ENCODE measurements around the gene ELP5.
"Not testable (repeated sequence)": the region's sequence is repeated elsewhere in the genome, so short reads cannot be mapped to it uniquely, and the experiment has no call there.

ELP5 gene

DNA sequence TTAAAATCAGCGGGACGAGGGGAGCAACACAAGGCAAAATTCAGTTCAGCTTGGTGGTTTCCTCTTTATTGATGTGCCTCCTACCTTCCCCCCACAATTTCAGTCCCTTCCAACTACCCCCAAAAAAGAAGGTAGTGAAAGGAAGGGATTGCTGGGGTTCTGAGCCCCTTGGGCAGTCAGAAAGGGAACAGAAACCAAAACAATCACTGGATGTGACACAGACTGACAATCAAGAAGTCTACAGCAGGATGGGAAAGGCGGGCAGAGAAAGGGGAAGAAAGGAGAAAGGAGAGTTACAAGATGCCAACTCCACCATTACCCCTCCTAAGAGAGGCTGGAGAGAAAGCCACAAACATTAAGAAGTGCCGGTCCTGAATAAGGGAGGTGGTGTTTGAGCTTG lies 11.6 kb upstream of the ELP5 start:
- TF ChIP-seq GABPA (IDR thresholded peaks at IDR 0.05; ENCODE audit: low read depth) = no peak
- TF ChIP-seq, protein P1, sequence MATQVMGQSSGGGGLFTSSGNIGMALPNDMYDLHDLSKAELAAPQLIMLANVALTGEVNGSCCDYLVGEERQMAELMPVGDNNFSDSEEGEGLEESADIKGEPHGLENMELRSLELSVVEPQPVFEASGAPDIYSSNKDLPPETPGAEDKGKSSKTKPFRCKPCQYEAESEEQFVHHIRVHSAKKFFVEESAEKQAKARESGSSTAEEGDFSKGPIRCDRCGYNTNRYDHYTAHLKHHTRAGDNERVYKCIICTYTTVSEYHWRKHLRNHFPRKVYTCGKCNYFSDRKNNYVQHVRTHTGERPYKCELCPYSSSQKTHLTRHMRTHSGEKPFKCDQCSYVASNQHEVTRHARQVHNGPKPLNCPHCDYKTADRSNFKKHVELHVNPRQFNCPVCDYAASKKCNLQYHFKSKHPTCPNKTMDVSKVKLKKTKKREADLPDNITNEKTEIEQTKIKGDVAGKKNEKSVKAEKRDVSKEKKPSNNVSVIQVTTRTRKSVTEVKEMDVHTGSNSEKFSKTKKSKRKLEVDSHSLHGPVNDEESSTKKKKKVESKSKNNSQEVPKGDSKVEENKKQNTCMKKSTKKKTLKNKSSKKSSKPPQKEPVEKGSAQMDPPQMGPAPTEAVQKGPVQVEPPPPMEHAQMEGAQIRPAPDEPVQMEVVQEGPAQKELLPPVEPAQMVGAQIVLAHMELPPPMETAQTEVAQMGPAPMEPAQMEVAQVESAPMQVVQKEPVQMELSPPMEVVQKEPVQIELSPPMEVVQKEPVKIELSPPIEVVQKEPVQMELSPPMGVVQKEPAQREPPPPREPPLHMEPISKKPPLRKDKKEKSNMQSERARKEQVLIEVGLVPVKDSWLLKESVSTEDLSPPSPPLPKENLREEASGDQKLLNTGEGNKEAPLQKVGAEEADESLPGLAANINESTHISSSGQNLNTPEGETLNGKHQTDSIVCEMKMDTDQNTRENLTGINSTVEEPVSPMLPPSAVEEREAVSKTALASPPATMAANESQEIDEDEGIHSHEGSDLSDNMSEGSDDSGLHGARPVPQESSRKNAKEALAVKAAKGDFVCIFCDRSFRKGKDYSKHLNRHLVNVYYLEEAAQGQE (IDR thresholded peaks at IDR 0.05; ENCODE audit: insufficient replicate concordance, low read depth) = no peak
- TF ChIP-seq SPI1 (IDR thresholded peaks at IDR 0.05; ENCODE audit: borderline replicate concordance, low read depth) = no peak
- TF ChIP-seq POLR2AphosphoS5 (IDR thresholded peaks at IDR 0.05; ENCODE audit: low read depth) = no peak
- no peak for TF ChIP-seq CTCF (IDR thresholded peaks at IDR 0.05; ENCODE audit: insufficient read depth, low read length)
- Histone ChIP-seq H3K27me3 (ENCODE audit: insufficient read depth, poor library complexity, severe bottlenecking) (no peaks in the 10 kb centered on the region), H3K4me3 (replicated peaks; ENCODE audit: insufficient read depth, low read length) (peak overlapping the region; percentile 71), H3K27ac (replicated peaks) (peak overlapping the region; percentile 96)
- DNase-seq (ENCODE audit: low read depth in 1 of 2, low spot score in 1 of 2) = peak in 1 of 2 experiments; percentile 28

DNA sequence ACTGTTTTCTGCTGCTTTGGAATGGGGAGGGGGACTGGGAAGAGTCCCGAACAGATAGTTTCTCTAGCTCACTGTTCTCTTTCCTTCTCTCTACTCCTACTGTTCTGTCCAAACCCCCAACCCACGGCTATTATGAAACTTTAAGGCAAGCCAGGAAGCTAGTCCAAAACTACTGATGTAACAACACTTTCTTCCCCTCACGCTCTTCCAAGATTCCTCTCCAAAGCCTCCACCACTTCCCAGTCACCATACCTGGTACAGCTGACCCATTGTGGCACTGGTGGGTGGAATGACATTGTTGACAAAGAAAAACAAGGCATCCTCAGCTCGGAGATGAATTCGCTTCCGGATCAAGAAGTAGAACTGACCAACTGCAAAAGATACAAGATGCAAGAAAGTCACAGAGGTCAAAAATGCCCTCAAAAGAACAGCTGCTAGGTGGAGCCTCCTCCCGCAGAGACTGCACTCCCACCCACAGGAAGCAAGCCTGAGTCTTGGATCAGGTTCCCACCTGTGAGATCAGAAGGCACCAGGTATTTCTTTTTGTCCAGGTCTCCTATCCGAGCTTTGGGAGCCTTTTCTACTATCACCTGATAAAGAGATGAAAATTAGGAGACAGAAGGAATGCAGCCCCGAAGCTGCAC lies 10.8 kb upstream of the ELP5 start:
- peak overlapping the region; percentile 96 for H3K27ac ChIP-seq (replicated peaks)
- no peak for DNase-seq (ENCODE audit: low read depth in 1 of 2, low spot score in 1 of 2)
- TF ChIP-seq POLR2AphosphoS5 (IDR thresholded peaks at IDR 0.05; ENCODE audit: low read depth) (no peak), SPI1 (IDR thresholded peaks at IDR 0.05; ENCODE audit: borderline replicate concordance, low read depth) (no peak), CTCF (IDR thresholded peaks at IDR 0.05; ENCODE audit: insufficient read depth, low read length) (no peak), GABPA (IDR thresholded peaks at IDR 0.05; ENCODE audit: low read depth) (no peak)

DNA sequence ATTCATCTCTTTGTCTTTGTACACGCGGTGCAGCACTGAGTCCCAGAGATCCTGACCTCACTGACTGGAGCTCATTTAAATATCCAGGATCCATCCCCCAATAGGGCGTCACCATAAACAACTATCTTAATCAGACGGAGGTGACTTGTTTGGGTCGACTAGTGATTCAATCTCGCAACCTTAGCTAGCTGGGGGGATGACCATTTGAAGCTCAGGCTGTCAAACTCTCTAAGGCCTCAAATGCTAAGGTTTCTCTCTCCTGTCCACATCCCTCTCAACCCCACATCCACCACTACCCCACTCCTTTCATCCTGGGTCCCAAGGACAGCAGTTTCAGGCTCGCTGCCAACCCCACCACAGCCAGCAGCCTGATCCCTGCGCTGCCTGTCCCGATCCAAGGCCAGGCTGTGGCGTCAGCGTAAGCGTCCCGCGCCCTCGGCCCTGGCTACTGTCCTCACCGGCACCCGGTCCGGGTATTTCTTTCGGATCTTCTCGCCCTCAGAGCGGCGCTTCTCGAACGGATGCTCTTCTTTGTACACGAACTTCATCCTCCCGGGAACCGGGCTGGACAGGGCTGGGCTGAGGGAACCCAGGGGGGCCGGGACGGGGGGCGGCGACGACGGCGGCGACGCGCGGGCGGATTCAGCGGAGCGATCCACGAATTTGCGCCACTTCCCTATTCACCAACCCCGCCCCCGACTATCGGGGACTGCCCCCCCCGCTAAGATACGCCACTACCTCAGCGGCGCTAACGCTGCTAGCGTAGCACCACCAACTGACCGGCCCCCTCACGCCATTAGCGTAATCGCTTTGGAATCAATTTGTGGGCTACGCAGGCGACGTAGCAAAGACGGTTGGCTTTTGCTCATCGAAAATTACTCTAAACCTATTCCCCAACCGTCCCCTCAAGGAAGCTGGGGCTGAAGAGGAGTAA lies 10.0 kb upstream of the ELP5 start, which contains the start of gene GABARAP:
Gene GABARAP (minus strand): TSS at position 667 of the 934 bp plus-strand sequence. CDS start 119 bp downstream, at position 548.
- Histone ChIP-seq H3K4me3 (replicated peaks; ENCODE audit: insufficient read depth, low read length) (peak within 1 kb of the TSS; percentile 71), H3K27ac (replicated peaks) (peak within 1 kb of the TSS; percentile 96), H3K27me3 (ENCODE audit: insufficient read depth, poor library complexity, severe bottlenecking) (no peaks in the 10 kb centered on the region)
- TF ChIP-seq SPI1 (IDR thresholded peaks at IDR 0.05; ENCODE audit: borderline replicate concordance, low read depth) (peak; percentile 75), POLR2AphosphoS5 (IDR thresholded peaks at IDR 0.05; ENCODE audit: low read depth) (no peak)
- DNase-seq (ENCODE audit: low read depth in 1 of 2, low spot score in 1 of 2) = peak; percentile 68 to 83

More for the DNA sequence above, 10.8 kb upstream of the ELP5 start:
- H3K27me3 ChIP-seq (ENCODE audit: insufficient read depth, poor library complexity, severe bottlenecking) = no peaks in the 10 kb centered on the region
- H3K4me3 ChIP-seq (replicated peaks; ENCODE audit: insufficient read depth, low read length) = peak overlapping the region; percentile 71

DNA sequence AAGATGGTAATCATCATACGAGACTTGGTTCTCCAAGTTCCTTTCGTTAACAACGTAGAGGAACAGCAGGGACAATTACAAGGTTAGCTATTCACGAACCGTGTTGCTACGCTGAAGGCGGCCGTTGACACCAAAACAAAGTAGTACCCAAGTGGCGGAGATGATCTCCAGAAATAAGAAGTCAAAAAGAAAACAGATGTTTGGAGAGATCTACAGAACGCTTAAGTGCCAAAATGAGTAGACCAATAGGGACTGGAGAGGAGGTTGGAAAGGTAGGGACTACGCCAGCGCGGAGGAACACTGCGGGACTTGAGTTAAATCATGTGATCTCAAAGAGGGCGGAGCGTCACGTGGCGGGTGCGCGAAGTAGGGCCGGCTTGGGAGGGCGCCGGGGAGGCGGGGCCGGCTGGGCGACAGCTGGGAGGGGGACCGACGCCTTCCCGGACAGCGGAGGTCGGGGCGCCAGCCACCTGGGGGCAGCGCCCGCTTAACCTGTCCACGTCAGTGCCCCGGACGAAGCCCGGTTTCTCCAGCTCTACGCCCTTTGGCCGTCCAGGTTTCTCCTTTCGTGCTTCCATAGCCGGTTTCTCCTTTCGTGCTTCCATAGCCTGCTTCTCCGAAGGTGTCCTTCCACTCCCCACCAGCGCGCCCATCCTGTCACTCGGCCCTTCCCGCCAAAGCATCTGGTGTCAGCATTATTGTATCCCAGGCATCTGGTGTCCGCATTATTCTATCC lies 9.1 kb upstream of the ELP5 start:
- Histone ChIP-seq H3K27ac (replicated peaks) (peak overlapping the region; percentile 96), H3K4me3 (replicated peaks; ENCODE audit: insufficient read depth, low read length) (peak overlapping the region; percentile 71), H3K27me3 (ENCODE audit: insufficient read depth, poor library complexity, severe bottlenecking) (no peaks in the 10 kb centered on the region)
- TF ChIP-seq GABPA (IDR thresholded peaks at IDR 0.05; ENCODE audit: low read depth) (no peak), POLR2AphosphoS5 (IDR thresholded peaks at IDR 0.05; ENCODE audit: low read depth) (peak; percentile 92)
- peak; percentile 70 to 85 for DNase-seq (ENCODE audit: low read depth in 1 of 2, low spot score in 1 of 2)

DNA sequence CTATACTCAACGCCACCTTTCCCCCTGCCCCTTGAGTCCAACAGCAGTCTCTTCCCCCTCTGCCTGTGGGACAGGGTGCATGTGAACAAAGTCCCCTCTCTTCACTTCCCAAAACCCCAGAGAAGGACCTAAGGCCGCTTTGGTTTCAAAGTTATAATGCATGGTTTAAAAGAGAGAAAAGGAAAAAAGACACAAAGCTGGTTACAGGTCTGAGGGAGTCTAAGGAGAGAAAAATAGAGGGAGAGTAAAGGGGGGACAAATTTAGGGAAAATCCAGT lies 8.6 kb upstream of the ELP5 start:
- DNase-seq (ENCODE audit: low read depth in 1 of 2, low spot score in 1 of 2) = no peak
- Histone ChIP-seq H3K27me3 (ENCODE audit: insufficient read depth, poor library complexity, severe bottlenecking) (no peaks in the 10 kb centered on the region), H3K27ac (replicated peaks) (peak overlapping the region; percentile 96), H3K4me3 (replicated peaks; ENCODE audit: insufficient read depth, low read length) (peak overlapping the region; percentile 71; the same call in 1 of the 2 replicates)
- no peak for TF ChIP-seq SPI1 (IDR thresholded peaks at IDR 0.05; ENCODE audit: borderline replicate concordance, low read depth)
- TF ChIP-seq GABPA (IDR thresholded peaks at IDR 0.05; ENCODE audit: low read depth) = no peak
- no peak for TF ChIP-seq CTCF (IDR thresholded peaks at IDR 0.05; ENCODE audit: insufficient read depth, low read length)
- TF ChIP-seq, protein P1 (IDR thresholded peaks at IDR 0.05; ENCODE audit: insufficient replicate concordance, low read depth) = no peak
- TF ChIP-seq POLR2AphosphoS5 (IDR thresholded peaks at IDR 0.05; ENCODE audit: low read depth) = no peak

GRCh38 chr17:7243838-7244237 lies 8.2 kb upstream of the ELP5 start:
- H3K4me3 ChIP-seq (replicated peaks; ENCODE audit: insufficient read depth, low read length); DNase-seq (ENCODE audit: low read depth in 1 of 2, low spot score in 1 of 2); H3K27me3 ChIP-seq (ENCODE audit: insufficient read depth, poor library complexity, severe bottlenecking); H3K27ac ChIP-seq (replicated peaks): not testable (repeated sequence)
